ENCODE results near the gene AHDC1.
"Not testable (repeated sequence)": the region's sequence is repeated elsewhere in the genome, so short reads cannot be mapped to it uniquely, and the experiment has no call there.

AHDC1 gene

GRCh38 chr1:27513528-27513927, 90.4 kb downstream of the AHDC1 start:
- H3K4me3 ChIP-seq, result no peak overlapping the region
- peak overlapping the region in 11 of 21 experiments; percentile 0 to 73 (median 40) for H3K27ac ChIP-seq

DNA sequence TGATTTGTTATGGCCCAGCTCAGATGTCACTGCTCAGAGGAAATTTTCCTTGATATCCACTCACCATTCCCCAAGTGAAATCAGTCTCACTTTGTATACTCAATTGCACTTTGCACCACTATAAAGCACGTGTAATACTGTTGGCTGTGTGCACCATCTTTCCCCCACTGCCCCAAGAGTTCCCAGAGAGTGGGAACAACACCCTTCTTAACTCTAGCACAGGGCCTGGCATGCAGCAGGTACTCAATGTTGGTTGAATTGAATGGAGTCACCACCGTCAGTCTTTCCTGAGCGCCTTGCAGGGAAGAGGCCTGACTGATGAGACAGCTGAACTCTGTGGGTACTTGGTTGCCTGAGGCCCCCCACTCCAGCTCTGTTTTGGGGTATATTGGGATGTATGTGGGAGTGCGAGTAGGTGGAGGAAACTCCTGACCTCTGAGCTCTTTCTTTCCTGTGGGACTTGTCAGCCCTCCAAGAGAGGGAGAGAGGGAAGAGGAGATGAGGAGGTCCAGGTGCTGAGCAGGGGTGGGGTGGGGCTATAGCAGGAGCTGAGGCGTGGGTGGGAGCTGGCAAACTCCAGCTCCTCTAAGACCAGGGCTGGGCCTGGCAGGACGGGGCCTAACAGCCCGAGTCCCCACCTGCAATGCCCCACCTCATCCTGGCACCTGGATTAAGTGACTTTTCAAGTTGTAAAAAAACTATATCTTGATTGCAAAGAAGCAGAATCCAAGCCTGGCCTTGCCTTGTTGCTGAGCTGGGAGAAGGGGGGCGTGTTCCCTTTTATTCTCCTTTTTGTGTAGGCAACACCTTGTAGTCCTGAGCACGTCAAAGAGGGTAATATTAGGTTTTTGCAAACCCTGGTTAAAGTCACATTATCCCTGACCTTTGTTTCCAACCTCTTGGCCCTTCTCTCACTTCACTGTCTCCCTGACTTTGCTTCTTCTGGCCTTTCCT, 94.5 kb downstream of the AHDC1 start:
- Histone ChIP-seq H3K27ac (peak overlapping the region in 16 of 21 experiments; percentile 14 to 74 (median 59)), H3K4me3 (no peak overlapping the region)

GRCh38 chr1:27507960-27508665, 95.8 kb downstream of the AHDC1 start:
- Histone ChIP-seq H3K27ac (peak overlapping the region in 12 of 21 experiments; percentile 9 to 74 (median 38)), H3K4me3 (no peak overlapping the region)

- Histone ChIP-seq H3K27ac (peak overlapping the region in 2 of 21 experiments; percentile 33 to 35), H3K4me3 (no peak overlapping the region)
Measured at GRCh38 chr1:27506703-27507102, 97.2 kb downstream of the AHDC1 start.

- peak overlapping the region in 20 of 21 experiments; percentile 74 to 92 (median 88) for H3K27ac ChIP-seq
- H3K4me3 ChIP-seq, result no peak overlapping the region
Measured at GRCh38 chr1:27505420-27505680, 98.6 kb downstream of the AHDC1 start.

- H3K4me3 ChIP-seq, result no peak overlapping the region
Measured at GRCh38 chr1:27504588-27505419, 99.1 kb downstream of the AHDC1 start.

DNA sequence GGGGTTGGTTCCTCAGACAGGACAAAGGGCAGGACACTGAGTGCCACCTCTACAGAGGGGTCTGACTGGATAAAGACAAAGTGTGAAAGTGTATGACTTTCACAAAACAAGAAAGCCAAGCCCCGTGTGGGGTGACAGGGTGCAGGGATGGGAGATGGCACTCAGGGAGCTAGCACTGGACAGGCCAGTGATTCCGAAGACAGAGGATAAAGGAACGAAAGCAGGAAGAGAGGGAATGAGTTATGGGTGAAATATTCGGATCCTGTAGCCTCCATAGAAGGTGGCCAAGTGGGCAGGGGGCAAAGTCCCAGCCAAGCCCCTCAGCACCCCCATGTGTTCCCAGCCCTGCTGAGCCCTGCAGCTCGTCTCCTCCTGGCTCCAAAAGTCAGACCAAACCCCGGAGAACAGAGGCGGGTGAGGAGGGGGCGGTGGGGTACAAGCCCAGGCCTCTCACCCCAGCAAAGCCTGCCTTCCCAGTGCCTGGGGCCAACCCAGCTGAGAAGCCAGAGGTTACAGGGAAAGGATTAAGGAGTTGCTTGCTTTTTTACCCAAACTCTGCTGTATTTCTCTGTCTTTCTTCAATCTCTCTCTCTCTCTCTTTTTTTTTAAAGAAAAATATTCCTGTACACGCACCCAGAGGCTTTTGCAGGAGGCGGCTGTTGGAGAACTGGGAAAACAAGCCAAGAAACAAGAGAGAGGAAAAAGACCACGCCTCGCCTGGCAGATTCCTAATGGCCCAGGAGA, 99.9 kb downstream of the AHDC1 start:
- Histone ChIP-seq H3K4me3 (no peak overlapping the region), H3K27ac (peak overlapping the region in 20 of 21 experiments; percentile 74 to 92 (median 88))

More at GRCh38 chr1:27504588-27505419, 99.1 kb downstream of the AHDC1 start:
- H3K27ac ChIP-seq, result peak overlapping the region in 20 of 21 experiments; percentile 74 to 92 (median 88)

GRCh38 chr1:27503033-27503432, 100.9 kb downstream of the AHDC1 start:
- peak overlapping the region in 9 of 21 experiments; percentile 7 to 91 (median 83) for H3K27ac ChIP-seq

GRCh38 chr1:27501159-27501558, 102.8 kb downstream of the AHDC1 start:
- H3K4me3 ChIP-seq, H3K27ac ChIP-seq: not testable (repeated sequence)

More at GRCh38 chr1:27503033-27503432, 100.9 kb downstream of the AHDC1 start:
- no peak overlapping the region for H3K4me3 ChIP-seq

- Histone ChIP-seq H3K4me3 (no peak overlapping the region), H3K27ac (no peak overlapping the region)
Measured at GRCh38 chr1:27499142-27499541, 104.8 kb downstream of the AHDC1 start.

DNA sequence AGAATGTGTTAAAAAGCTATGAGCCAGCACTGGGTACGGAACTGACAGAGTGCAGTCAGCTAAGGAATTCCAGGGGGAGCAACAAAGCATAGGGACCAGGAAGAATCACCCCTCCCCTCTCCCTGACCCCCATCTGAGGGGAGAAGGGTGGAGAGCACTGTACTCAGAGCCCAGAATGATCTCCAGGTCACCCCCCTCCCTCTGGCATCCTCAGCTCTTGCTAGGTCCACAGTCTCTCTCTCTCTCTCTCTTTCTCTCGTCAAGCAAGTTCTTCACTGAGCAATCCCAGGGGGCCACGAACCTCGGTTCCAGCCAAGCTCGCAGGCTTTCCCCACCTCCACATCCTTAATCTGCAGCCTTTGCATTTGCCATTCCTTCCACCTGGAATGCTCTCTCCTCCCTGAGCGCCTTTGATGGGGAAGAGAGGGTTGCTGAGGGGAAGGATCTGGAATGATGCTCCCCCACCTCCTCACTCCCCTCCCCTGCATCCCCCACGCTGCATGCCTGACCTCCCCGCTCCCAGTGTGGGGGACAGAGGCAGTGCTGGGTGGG, 107.3 kb downstream of the AHDC1 start:
- H3K4me3 ChIP-seq, result no peak overlapping the region
- no peak overlapping the region for H3K27ac ChIP-seq

GRCh38 chr1:27492796-27493195, 111.1 kb downstream of the AHDC1 start:
- H3K4me3 ChIP-seq, result no peak overlapping the region
- H3K27ac ChIP-seq, result peak overlapping the region in 17 of 21 experiments; percentile 56 to 100 (median 99)

DNA sequence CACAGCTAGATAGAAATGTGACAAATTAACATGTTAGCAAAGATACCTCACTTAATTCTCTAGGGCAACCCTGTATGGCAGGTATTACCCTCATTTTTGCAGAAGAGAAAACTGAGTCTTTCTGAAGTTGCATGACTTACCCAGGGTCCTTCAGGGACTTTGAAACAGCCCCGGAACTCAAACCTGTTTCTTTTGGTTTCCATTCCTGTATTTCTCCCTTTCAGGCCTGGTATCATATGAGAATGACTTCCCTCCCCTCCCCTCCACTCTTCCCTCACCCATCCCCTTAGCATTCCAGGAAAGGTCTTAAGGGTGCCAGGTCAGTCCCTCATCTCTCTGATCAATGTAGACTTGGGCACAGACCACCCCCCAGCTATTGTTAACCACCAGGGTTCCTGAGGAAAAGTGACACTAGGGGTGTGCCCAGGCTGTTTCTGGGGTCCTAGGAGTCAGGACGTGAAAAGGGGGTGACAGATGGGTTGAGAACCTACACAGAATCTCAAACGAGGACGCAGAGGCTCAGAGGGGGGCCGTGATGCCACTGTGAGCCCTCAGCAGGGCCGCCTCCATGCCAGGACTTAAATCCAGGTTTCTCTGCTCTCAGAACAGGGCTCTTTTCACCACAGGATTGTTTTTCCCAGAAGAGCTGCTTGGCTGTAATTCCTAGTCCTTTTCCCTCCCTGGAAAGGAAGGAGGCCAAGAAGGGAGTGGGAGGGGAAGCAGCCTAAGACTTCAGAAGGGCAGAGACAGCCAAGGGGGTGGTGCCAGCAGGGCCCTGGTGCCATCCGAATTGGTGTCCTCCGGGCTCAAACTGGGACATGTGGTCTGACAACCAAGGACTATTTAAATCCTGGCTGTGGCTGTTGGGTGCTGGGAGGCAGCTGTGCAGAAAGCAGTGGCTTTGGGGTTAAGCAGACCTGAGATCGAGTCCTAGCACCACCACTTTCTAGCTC, 111.9 kb downstream of the AHDC1 start:
- H3K4me3 ChIP-seq, result no peak overlapping the region

GRCh38 chr1:27489973-27490741, 113.8 kb downstream of the AHDC1 start, which contains the start of gene WASF2:
TSS of gene WASF2 (minus strand) at chr1:27490167. CDS start at chr1:27428890, 61,277 bp downstream.
- peak within 1 kb of the TSS; percentile 96 to 100 (median 99) for H3K27ac ChIP-seq
- H3K4me3 ChIP-seq, result peak within 1 kb of the TSS; percentile 77 to 100 (median 95)

More for the DNA sequence above, 111.9 kb downstream of the AHDC1 start:
- H3K27ac ChIP-seq, result peak overlapping the region in 20 of 21 experiments; percentile 56 to 100 (median 99)

DNA sequence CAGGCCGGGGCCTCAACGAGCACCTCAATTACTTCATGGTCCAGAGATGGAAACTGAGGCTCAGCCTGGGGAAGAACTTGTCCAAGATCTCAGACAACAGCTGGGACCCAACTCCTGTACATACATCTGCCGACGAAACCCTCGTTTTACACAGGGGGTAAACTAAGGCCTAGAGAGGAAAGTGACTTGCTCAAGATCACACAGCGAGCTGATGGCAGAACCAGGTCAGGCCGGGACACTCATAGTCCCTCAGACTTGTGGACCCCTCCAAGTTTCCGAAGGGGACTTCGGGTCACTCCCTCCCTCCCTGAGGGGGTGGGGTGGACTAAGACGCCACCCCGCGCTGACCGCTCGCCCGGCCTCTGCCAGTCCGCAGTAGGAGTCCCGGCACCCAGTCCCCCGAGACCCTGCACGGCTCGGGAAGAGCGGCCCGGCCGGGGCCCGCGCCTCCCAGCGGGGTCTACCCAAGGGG, 114.4 kb downstream of the AHDC1 start:
- H3K27ac ChIP-seq, result peak overlapping the region; percentile 96 to 100 (median 99)
- H3K4me3 ChIP-seq, result peak overlapping the region; percentile 77 to 100 (median 95)
